Stimulated activated CD4-positive, alpha-beta T cell treated with anti-CD3 and anti-CD28 coated beads, Interleukin-12 subunit alpha, Interleukin-12 subunit beta, amount 100 ng/mL, for 24 hours (primary cell): ENCODE results near the gene TANGO2.

Experiments used
- DNase-seq, 2 experiments: peaks; one replicate each; pipeline ENCODE4 v3.0.0-alpha.2; 2020; ENCODE audit warnings: low read depth in 2 of 2

TANGO2 gene

DNA sequence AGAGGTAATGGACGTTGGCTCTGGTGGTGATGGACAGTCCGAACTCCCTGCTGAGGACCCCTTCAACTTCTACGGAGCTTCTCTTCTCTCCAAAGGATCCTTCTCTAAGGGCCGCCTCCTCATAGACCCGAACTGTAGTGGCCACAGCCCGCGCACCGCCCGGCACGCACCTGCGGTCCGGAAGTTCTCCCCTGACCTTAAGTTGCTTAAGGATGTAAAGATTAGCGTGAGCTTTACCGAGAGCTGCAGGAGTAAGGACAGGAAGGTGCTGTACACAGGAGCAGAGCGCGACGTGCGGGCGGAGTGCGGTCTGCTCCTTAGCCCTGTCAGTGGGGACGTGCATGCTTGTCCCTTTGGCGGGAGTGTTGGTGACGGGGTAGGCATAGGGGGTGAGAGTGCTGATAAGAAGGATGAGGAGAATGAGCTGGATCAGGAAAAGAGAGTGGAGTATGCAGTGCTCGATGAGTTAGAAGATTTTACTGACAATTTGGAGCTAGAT, 65.2 kb downstream of the TANGO2 start:
- no peak for DNase-seq

DNA sequence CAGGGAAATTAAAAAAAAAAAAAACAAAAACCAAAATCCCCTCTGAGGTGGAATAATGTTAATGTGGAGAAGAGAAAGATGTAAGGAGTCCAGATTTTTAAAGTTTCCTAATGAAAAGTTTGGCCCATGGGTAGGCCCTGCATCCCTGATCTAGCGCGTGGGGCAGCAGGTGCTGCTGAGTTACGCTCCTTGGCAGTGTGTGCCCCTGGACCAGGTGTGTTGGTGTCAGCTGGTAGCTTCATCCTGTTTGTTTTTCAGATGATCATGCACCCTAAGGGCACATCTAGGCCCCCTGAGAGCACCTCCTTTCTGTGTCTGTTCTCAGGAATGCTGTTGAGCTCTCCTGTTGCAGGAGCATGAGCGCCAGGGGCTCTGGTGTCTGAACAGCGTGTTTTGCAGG, 65.9 kb downstream of the TANGO2 start:
- no peak for DNase-seq

GRCh38 chr22:20087319-20088262, 66.7 kb downstream of the TANGO2 start:
- no peak for DNase-seq

DNA sequence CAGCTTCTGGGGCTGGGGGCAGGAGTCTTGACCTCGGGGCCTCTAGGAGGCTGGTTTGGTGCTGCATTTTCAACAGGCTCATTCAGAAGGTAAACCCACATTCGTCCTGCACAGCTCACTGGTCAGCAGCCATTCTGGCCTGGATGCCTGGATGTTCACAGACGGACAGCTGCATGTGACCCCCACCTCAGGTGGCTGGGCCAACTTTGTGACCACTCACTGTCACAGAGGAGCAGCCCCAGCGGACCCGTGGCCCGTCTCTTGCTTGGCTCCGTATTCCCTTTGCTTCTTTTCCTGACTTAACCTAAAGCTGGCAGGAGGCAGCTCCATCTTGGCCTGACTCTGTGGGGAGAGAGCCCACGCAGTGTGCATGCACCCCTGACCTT, 67.3 kb downstream of the TANGO2 start:
- no peak for DNase-seq

GRCh38 chr22:20089226-20089976, 68.5 kb downstream of the TANGO2 start:
- DNase-seq, result no peak

DNA sequence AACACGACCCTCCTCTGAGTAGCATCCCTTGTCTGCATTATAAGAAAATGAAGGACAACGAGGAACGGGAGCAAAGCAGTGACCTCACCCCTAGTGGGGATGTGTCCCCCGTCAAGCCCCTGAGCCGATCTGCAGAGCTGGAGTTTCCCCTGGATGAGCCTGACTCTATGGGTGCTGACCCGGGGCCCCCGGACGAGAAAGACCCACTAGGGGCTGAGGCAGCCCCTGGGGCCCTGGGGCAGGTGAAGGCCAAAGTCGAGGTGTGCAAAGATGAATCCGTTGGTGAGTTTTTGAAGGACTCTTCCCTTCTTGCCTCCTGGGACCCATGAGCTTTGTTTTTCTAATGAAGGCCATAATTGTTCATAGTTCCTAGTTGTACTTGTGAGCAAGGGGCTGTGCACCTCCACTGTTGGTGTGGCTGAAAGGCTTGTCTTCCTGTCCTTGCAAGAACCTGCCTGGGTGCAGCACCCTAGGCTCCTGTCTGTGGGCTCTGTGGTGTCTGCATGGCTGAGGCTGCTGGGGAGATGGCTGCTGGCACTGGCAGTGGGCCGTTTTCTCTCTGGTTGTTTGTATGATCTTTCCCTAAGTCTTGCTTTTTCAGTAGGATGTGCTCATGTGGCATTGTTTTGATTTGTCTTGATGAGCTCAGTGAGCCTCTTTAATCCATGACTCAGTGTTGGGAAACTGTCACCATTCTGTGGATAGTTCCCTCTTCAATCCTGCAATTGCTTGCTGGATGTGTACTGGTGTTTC, 69.2 kb downstream of the TANGO2 start:
- no peak for DNase-seq

- DNase-seq, result no peak
These were observed 69.9 kb downstream of the TANGO2 start for GRCh38 chr22:20090730-20091240.

GRCh38 chr22:20091690-20092476, 71.0 kb downstream of the TANGO2 start:
- DNase-seq, result no peak

- no peak for DNase-seq
These were observed 71.6 kb downstream of the TANGO2 start for GRCh38 chr22:20092477-20092854.

GRCh38 chr22:20093418-20094196, 72.7 kb downstream of the TANGO2 start:
- no peak for DNase-seq

GRCh38 chr22:20094197-20094807, 73.4 kb downstream of the TANGO2 start:
- DNase-seq, result no peak

DNA sequence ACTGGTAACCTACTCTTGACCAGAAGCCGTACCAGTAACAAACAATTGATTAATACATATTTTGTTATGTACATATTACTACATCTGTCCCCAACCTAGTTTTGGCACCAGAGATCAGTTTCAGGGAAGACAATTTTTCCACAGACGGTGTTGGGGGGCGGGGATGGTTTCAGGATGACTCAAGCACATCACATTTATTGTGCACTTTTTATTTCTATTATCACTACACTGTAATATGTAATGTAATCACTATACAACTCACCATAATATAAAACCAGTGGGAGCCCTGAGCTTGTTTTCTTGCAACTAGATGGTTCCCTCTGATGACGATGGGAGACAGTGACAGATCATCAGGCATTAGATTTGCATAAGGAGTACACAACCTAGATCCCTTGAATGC, 74.6 kb downstream of the TANGO2 start:
- DNase-seq, result peak in 1 of 2 experiments; percentile 50

GRCh38 chr22:20096574-20097420, 75.9 kb downstream of the TANGO2 start:
- no peak for DNase-seq

- no peak for DNase-seq
These were observed 78.3 kb downstream of the TANGO2 start for GRCh38 chr22:20099099-20099711.

DNA sequence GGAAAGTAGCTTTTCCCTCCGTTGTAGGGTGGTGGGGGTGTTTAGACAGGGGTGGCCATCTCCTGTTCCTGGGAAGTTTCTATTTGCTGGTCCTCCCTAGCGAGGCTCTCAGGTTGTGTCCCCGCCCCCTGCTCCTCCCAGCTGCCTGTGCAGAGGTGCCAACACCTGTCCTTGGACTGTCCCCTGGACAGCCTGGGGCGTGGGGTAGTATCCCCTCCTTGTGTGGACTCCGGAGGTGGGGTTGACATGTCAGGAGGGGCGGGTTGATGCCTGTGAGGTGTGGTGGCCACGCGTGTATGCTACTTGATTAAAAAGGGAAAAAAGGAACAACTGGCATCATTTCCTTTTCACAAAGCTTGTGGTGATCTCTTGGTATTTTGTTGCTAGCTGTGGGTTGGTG, 80.7 kb downstream of the TANGO2 start:
- no peak for DNase-seq

- DNase-seq, result no peak
These were observed 81.4 kb downstream of the TANGO2 start for GRCh38 chr22:20102203-20102780.

- DNase-seq, result no peak
These were observed 84.7 kb downstream of the TANGO2 start for GRCh38 chr22:20105456-20106204.
